Astrocyte (in vitro differentiated cells and primary cell): ENCODE data around the gene SPATA20. TPM values are rescaled to one million over a fixed set of nuclear protein-coding genes. Genes with fewer than 3 reads are reported as not detected.
A peak's percentile ranks its signal among the peaks of the same experiment; 100 is the strongest.

Source experiments
- DNase-seq: peaks from one replicate; pipeline ENCODE4 v3.0.0-alpha.2; 2010; ENCODE audit warnings: low read depth
- FAIRE-seq: peaks from 2 replicates; lab custom pipeline; 2011; peaks lifted over from hg19 to GRCh38; lab: Jason Lieb, UNC
- H2AFZ ChIP-seq: 2 replicates; pipeline ENCODE4 v1.6.0; 2012; ENCODE audit warnings: low read depth, low read length, inconsistent platforms
- H3K27ac ChIP-seq: 2 replicates; pipeline ENCODE4 v1.5.1; 2011; ENCODE audit warnings: low read depth, low read length, inconsistent platforms
- H3K27me3 ChIP-seq: 2 replicates; pipeline ENCODE4 v1.6.0; 2011; ENCODE audit warnings: low read length, inconsistent platforms; ENCODE audit not compliant: insufficient read depth
- H3K36me3 ChIP-seq: 2 replicates; pipeline ENCODE4 v1.5.1; 2011; ENCODE audit warnings: low read length, inconsistent platforms; ENCODE audit not compliant: insufficient read depth
- H3K4me1 ChIP-seq: 2 replicates; pipeline ENCODE4 v1.5.1; 2011; ENCODE audit warnings: low read length, inconsistent platforms; ENCODE audit not compliant: insufficient read depth
- H3K4me2 ChIP-seq: 2 replicates; pipeline ENCODE4 v1.6.0; 2012; ENCODE audit warnings: low read length, inconsistent platforms
- H3K4me3 ChIP-seq: 2 replicates; pipeline ENCODE4 v1.5.1; 2011; ENCODE audit warnings: low read depth, mild to moderate bottlenecking, low read length, inconsistent platforms; ENCODE audit not compliant: insufficient read depth
- H3K79me2 ChIP-seq: 2 replicates; pipeline ENCODE4 v1.6.0; 2012; ENCODE audit warnings: mild to moderate bottlenecking, low read length, inconsistent platforms; ENCODE audit not compliant: insufficient read depth
- H3K9ac ChIP-seq: 2 replicates; pipeline ENCODE4 v1.6.0; 2012; ENCODE audit warnings: mild to moderate bottlenecking, low read length, inconsistent platforms
- H3K9me3 ChIP-seq: 2 replicates; pipeline ENCODE4 v1.5.1; 2012; ENCODE audit warnings: low read depth, mild to moderate bottlenecking, low read length, inconsistent platforms; ENCODE audit not compliant: insufficient read depth
- H4K20me1 ChIP-seq: 2 replicates; pipeline ENCODE4 v1.6.0; 2012; ENCODE audit warnings: low read length, inconsistent platforms; ENCODE audit not compliant: insufficient read depth
- H3K27ac Mint-ChIP-seq: one replicate; pipeline ENCODE4 v1.8.0; 2021; ENCODE audit warnings: mild to moderate bottlenecking, mixed read lengths; ENCODE audit not compliant: unreplicated experiment
- H3K27me3 Mint-ChIP-seq: one replicate; pipeline ENCODE4 v1.8.0; 2021; ENCODE audit warnings: low read depth, mixed read lengths; ENCODE audit not compliant: unreplicated experiment
- H3K36me3 Mint-ChIP-seq: one replicate; pipeline ENCODE4 v1.8.0; 2021; ENCODE audit warnings: low read depth, mixed read lengths; ENCODE audit not compliant: unreplicated experiment
- H3K4me1 Mint-ChIP-seq: one replicate; pipeline ENCODE4 v1.8.0; 2021; ENCODE audit warnings: low read depth, mixed read lengths; ENCODE audit not compliant: unreplicated experiment
- H3K4me3 Mint-ChIP-seq: one replicate; pipeline ENCODE4 v1.8.0; 2021; ENCODE audit warnings: mild to moderate bottlenecking, moderate library complexity, mixed read lengths; ENCODE audit not compliant: unreplicated experiment
- H3K9me3 Mint-ChIP-seq: one replicate; pipeline ENCODE4 v1.8.0; 2021; ENCODE audit warnings: mild to moderate bottlenecking, mixed read lengths; ENCODE audit not compliant: unreplicated experiment
- CTCF ChIP-seq: IDR thresholded peaks from 2 replicates; pipeline ENCODE4 v1.5.1; 2011; ENCODE audit warnings: low read depth, mild to moderate bottlenecking, inconsistent platforms, low read length, moderate library complexity; ENCODE audit not compliant: insufficient read depth
- EZH2 ChIP-seq: IDR thresholded peaks from 2 replicates; pipeline ENCODE4 v1.6.1; 2012; ENCODE audit warnings: mild to moderate bottlenecking, low read length, inconsistent platforms; ENCODE audit not compliant: insufficient read depth
- total RNA-seq: library from RNA; stranded (reverse); gene quantifications from 2 replicates; pipeline ENCODE4 v1.2.1, GENCODE V29; 2021

The SPATA20 gene
- total RNA-seq, 1 donor from 2014 or later, result 32.0 TPM

- no peak for FAIRE-seq
- no peaks in the 10 kb centered on the region for H4K20me1 ChIP-seq
- no peaks in the 10 kb centered on the region for H3K9me3 ChIP-seq
- Mint-ChIP-seq H3K36me3 (peaks cover 9% of the 10 kb centered on the region), H3K4me3 (no peak overlapping the region), H3K27ac (no peak overlapping the region), H3K9me3 (peaks cover 6% of the 10 kb centered on the region), H3K4me1 (peaks cover 11% of the 10 kb centered on the region), H3K27me3 (peaks cover 80% of the 10 kb centered on the region)
- no peak overlapping the region for H3K4me3 ChIP-seq
- no peak for DNase-seq
- TF ChIP-seq CTCF (no peak), EZH2 (no peak)
- peaks cover 21% of the 10 kb centered on the region for H3K27me3 ChIP-seq
- no peak overlapping the region for H3K4me2 ChIP-seq
- H3K27ac ChIP-seq, result no peak overlapping the region
- no peak overlapping the region for H3K9ac ChIP-seq
- no peaks in the 10 kb centered on the region for H3K36me3 ChIP-seq
- no peaks in the 10 kb centered on the region for H3K79me2 ChIP-seq
- H3K4me1 ChIP-seq, result peaks cover 11% of the 10 kb centered on the region
- no peak overlapping the region for H2AFZ ChIP-seq
Measured at GRCh38 chr17:50531428-50532025, 15.4 kb upstream of the SPATA20 start.

DNA sequence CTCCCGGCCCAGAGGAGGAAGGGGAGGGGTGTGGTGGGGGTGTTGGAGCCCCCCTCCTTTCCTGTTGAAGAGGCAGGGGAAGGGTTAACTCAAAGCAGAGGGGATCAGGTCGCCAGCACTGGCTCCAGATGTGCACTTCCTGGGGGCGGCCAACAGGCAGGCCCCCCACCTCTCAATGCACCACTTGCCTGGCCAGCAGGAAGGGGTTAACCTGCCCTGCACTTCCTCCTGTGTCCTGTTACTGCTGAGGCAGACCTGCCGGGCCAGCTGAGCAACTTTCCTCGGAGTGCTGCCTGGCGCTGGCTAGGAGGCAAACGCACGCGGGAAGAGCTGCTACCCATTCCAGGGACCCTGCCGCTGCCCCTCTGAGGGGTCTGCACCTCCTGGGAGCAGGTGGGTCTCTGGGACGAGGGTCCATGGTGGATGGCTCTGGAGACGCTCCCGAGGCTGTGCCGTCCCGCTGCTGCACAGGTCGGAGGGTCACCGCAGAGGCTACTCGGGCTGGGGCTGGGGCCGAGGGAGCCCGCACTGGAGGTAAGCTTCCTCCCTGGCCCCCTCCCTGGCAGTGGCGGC lies 14.4 kb upstream of the SPATA20 start, which contains the start of gene EPN3:
TSS of gene EPN3 (plus strand) at position 284 of the 573 bp plus-strand sequence. CDS start 3,822 bp downstream, outside the sequence.
- DNase-seq, result no peak
- H3K27ac ChIP-seq, result no peak within 1 kb of the TSS
- Mint-ChIP-seq H3K27me3 (peaks cover 79% of the 10 kb centered on the region), H3K36me3 (peaks cover 9% of the 10 kb centered on the region), H3K9me3 (peaks cover 6% of the 10 kb centered on the region), H3K27ac (no peak within 1 kb of the TSS), H3K4me1 (peaks cover 11% of the 10 kb centered on the region), H3K4me3 (peak within 1 kb of the TSS; percentile 67)
- no peak for TF ChIP-seq CTCF
- TF ChIP-seq EZH2, result peak; percentile 57
- no peaks in the 10 kb centered on the region for H3K36me3 ChIP-seq
- no peak within 1 kb of the TSS for H3K9ac ChIP-seq
- peak within 1 kb of the TSS; percentile 74 for H3K4me2 ChIP-seq
- no peak within 1 kb of the TSS for H3K4me3 ChIP-seq
- H3K4me1 ChIP-seq, result peaks cover 11% of the 10 kb centered on the region
- H3K9me3 ChIP-seq, result no peaks in the 10 kb centered on the region
- no peaks in the 10 kb centered on the region for H4K20me1 ChIP-seq
- peaks cover 21% of the 10 kb centered on the region for H3K27me3 ChIP-seq
- peak within 1 kb of the TSS; percentile 38 for H2AFZ ChIP-seq
- no peaks in the 10 kb centered on the region for H3K79me2 ChIP-seq
- no peak for FAIRE-seq

DNA sequence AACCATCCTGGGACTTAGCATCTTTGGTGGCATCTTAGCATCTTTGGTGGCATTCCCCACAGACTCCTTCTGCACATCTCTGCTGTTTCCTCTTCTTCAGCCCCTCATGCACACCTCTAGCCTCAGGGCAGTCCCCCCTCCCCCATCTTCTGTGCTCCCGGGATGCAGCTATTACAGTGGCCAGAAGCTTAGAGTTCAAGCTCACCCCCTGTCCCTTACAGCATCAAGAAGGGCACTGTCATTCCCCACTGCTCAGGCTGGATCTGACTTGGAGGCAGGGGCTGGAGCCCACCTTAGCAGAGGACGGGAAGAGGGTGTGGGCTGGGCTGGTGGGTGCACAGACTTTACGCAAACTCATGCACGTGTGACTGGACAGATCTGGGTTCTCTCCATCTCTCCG lies 13.8 kb upstream of the SPATA20 start:
- DNase-seq, result no peak
- peaks cover 11% of the 10 kb centered on the region for H3K4me1 Mint-ChIP-seq
- Histone ChIP-seq H3K9me3 (no peaks in the 10 kb centered on the region), H3K27me3 (peaks cover 21% of the 10 kb centered on the region), H3K27ac (no peak overlapping the region), H4K20me1 (no peaks in the 10 kb centered on the region), H2AFZ (no peak overlapping the region), H3K4me2 (peak overlapping the region; percentile 74), H3K79me2 (no peaks in the 10 kb centered on the region), H3K4me1 (peaks cover 11% of the 10 kb centered on the region), H3K4me3 (no peak overlapping the region), H3K9ac (no peak overlapping the region), H3K36me3 (no peaks in the 10 kb centered on the region)
- peaks cover 9% of the 10 kb centered on the region for H3K36me3 Mint-ChIP-seq
- H3K27ac Mint-ChIP-seq, result no peak overlapping the region
- H3K9me3 Mint-ChIP-seq, result peaks cover 3% of the 10 kb centered on the region
- H3K4me3 Mint-ChIP-seq, result peak overlapping the region; percentile 67
- peaks cover 75% of the 10 kb centered on the region for H3K27me3 Mint-ChIP-seq
- FAIRE-seq, result no peak
- TF ChIP-seq CTCF, result no peak
- no peak for TF ChIP-seq EZH2
